Spleen (tissue), 11 donors: ENCODE data around the gene KSR1. TPM values are rescaled to one million over a fixed set of nuclear protein-coding genes. Genes with fewer than 3 reads are reported as not detected.

ENCODE experiments used
- DNase-seq: peaks from one replicate; pipeline ENCODE4 v3.0.0-alpha.2; 2020
- H3K27ac ChIP-seq, 8 donors: fragments of 200-600 bp; sonication (generic) in 7 of 8; 1 replicate in 4 of 8; 2 replicates in 4 of 8; pipeline versions ENCODE4 v1.5.0 to v1.8.0; 2016 to 2021; ENCODE audit warnings: inconsistent platforms in 4 of 8, mild to moderate bottlenecking in 4 of 8, moderate library complexity in 1 of 8
- H3K27me3 ChIP-seq, 7 donors: fragments of 200-600 bp; sonication (generic) in 6 of 7; replicated peaks in 1 of 7; 1 replicate in 4 of 7; 2 replicates in 3 of 7; pipeline versions ENCODE4 v1.5.0 to v1.8.0; 2016 to 2021; ENCODE audit warnings: inconsistent platforms in 3 of 7, mild to moderate bottlenecking in 1 of 7
- H3K36me3 ChIP-seq, 6 donors: fragments of 200-600 bp; sonication (generic) in 5 of 6; 1 replicate in 4 of 6; 2 replicates in 2 of 6; pipeline versions ENCODE4 v1.5.0 to v1.8.0; 2016 to 2021; ENCODE audit warnings: inconsistent platforms in 2 of 6
- H3K4me1 ChIP-seq, 6 donors: fragments of 200-600 bp; sonication (generic) in 5 of 6; 1 replicate in 3 of 6; 2 replicates in 3 of 6; pipeline versions ENCODE4 v1.5.0 to v1.8.0; 2016 to 2021; ENCODE audit warnings: inconsistent platforms in 3 of 6
- H3K4me3 ChIP-seq, 8 donors: fragments of 200-600 bp; sonication (generic) in 7 of 8; 1 replicate in 4 of 8; 2 replicates in 4 of 8; pipeline versions ENCODE4 v1.5.0 to v1.8.0; 2016 to 2021; ENCODE audit warnings: inconsistent platforms in 4 of 8, mild to moderate bottlenecking in 4 of 8, moderate library complexity in 2 of 8
- H3K9me3 ChIP-seq, 8 donors: fragments of 200-600 bp; sonication (generic) in 7 of 8; 1 replicate in 4 of 8; 2 replicates in 4 of 8; pipeline versions ENCODE4 v1.5.0 to v1.8.0; 2016 to 2021; ENCODE audit warnings: inconsistent platforms in 4 of 8
- POLR2A ChIP-seq, 3 donors: fragments of 450-650 bp; IDR thresholded peaks; one replicate each; pipeline ENCODE4 v1.5.1; 2017; ENCODE audit warnings: antibody characterized with exemption in 3 of 3, mild to moderate bottlenecking in 1 of 3
- POLR2AphosphoS5 ChIP-seq, 3 donors: sonication (generic); formaldehyde crosslinking; IDR thresholded peaks; one replicate each; pipeline ENCODE4 v1.5.1; 2017; ENCODE audit warnings: antibody characterized with exemption in 3 of 3
- WGBS, 5 donors: extraction: QIAGEN DNeasy Blood & Tissue Kit in 3 of 5; methylation state at CpG; one replicate each; pipeline versions ENCODE4 v1.1.5 to v1.1.7; 2013 to 2018; 5-methylcytosine and 5-hydroxymethylcytosine counted together
- intact Hi-C: fragments of 100-400 bp; cut with DNase I; formaldehyde crosslinking; loops from one replicate; pipeline ENCODE4 v1.15.0; 2023; ENCODE audit warnings: low total_unique reads
- polyA plus RNA-seq, 3 donors: library from polyadenylated mRNA; stranded (reverse); fragments of 200-250 nt; gene quantifications; one replicate each; pipeline ENCODE4 v1.2.1, GENCODE V29; 2013
- total RNA-seq, 7 donors: library from RNA; depleted of rRNA in 3 of 7; stranded (reverse); fragments of >200 nt in 3 of 7; fragmentation: NEBNext Ultra II Directional in 4 of 7; extraction: Animal tissue kit (Norgen Biotek cat#: 25700) in 4 of 7; gene quantifications; one replicate each; pipeline versions ENCODE4 v1.1.0 to v1.2.1, GENCODE V29; 2016 to 2021
- TF ChIP-seq, protein P1 (sequence below), 11 experiments: fragments of 200-600 bp in 7 of 11; fragments of 450-650 bp in 4 of 11; sonication (generic) in 4 of 11; IDR thresholded peaks in 8 of 11; conservative IDR thresholded peaks in 3 of 11; 1 replicate in 7 of 11; 2 replicates in 4 of 11; pipeline versions ENCODE4 v1.4.0 to v1.8.0; 2016 to 2021; ENCODE audit warnings: antibody characterized with exemption in 11 of 11, inconsistent platforms in 4 of 11, mild to moderate bottlenecking in 1 of 11
- donor health status: healthy with polysubstance abuse.
- donor health status: DM: no; HTN: no; CAD: no; lungs with moderate emphysema.
- donor health status: DM: no; HTN: no; CAD: no.
- donor health status: Bipolar disorder and iron deficiency.
- donor health status: healthy.
- donor health status: DM: no; HTN: no; CAD: no.
- donor health status: DM: yes; HTN: yes; CAD: no.

The KSR1 gene
- total and polyA plus RNA-seq, 10 donors, result 6.4 to 100 (median 46.0) TPM

DNA sequence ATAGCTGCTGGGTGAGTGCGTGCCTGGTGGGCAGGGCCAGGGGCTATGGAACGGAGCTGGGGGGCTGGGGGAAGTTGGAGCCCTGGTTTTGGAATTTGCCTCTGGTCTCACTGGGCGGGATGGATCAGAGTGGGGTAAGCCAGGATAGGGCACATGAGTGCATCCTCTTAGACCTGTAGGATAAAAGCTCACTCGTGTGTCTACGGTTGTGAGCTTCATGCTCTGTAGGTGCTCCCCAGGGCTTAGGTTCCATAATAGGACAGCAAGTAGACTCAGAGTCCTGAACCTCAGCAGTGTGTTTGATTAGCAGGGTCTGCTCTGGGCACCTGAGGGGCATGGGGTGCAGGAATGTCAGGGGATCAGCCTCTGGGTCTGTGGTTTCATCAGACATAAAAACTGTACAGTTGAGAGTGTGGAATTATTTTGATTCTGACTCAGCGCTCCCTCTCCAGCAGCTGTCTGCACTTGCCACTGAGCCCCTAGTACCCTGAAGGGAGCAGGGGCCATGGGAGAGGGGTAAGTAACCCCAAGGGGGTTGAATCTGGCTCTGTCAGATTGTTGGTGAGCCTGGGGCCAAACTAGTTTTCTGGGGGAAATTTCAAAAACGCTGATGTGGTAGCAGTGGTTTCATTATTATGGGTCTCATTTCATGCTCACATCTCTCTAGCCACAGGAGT is 90.5 kb downstream of the KSR1 start:
- no peaks in the 10 kb centered on the region for H3K9me3 ChIP-seq
- no peak overlapping the region for H3K27ac ChIP-seq
- peaks cover 0 to 13% (median 0%) of the 10 kb centered on the region in 6 donors for H3K36me3 ChIP-seq
- peak; percentile 34 for DNase-seq
- H3K4me3 ChIP-seq, result no peak overlapping the region
- TF ChIP-seq POLR2AphosphoS5 (IDR thresholded peaks at IDR 0.05) (no peak), POLR2A (IDR thresholded peaks at IDR 0.05) (no peak)
- TF ChIP-seq, protein P1, sequence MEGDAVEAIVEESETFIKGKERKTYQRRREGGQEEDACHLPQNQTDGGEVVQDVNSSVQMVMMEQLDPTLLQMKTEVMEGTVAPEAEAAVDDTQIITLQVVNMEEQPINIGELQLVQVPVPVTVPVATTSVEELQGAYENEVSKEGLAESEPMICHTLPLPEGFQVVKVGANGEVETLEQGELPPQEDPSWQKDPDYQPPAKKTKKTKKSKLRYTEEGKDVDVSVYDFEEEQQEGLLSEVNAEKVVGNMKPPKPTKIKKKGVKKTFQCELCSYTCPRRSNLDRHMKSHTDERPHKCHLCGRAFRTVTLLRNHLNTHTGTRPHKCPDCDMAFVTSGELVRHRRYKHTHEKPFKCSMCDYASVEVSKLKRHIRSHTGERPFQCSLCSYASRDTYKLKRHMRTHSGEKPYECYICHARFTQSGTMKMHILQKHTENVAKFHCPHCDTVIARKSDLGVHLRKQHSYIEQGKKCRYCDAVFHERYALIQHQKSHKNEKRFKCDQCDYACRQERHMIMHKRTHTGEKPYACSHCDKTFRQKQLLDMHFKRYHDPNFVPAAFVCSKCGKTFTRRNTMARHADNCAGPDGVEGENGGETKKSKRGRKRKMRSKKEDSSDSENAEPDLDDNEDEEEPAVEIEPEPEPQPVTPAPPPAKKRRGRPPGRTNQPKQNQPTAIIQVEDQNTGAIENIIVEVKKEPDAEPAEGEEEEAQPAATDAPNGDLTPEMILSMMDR (IDR thresholded peaks at IDR 0.05 in 8 of 11, conservative IDR thresholded peaks at IDR 0.05 in 3 of 11), result no peak
- 69 to 74% (median 72%) methylated on average over 7 of the region's 7 CpGs for WGBS, 5 donors
- H3K27me3 ChIP-seq, result no peaks in the 10 kb centered on the region
- intact Hi-C loops, result no loop called here
- H3K4me1 ChIP-seq, result peaks cover 7 to 72% (median 52%) of the 10 kb centered on the region in 6 donors

DNA sequence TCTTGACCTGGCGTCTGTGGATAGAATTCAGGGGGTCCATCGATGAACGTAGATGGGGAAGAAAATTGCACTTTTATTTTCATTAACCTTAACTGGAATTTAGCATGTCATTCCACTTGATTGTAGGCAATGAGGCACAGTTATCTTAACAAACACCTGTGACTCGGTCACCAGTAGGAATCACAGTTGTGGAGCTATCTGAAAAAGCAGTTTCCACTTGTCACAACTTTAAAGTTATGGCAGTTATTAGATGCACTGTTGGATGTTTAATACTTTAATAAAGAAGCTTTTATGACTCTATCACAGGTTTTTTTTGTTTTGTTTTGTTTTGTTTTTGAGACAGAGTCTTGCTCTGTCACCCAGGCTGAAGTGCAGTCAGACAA is 91.0 kb downstream of the KSR1 start:
- peaks cover 7 to 67% (median 48%) of the 10 kb centered on the region in 6 donors for H3K4me1 ChIP-seq

DNA sequence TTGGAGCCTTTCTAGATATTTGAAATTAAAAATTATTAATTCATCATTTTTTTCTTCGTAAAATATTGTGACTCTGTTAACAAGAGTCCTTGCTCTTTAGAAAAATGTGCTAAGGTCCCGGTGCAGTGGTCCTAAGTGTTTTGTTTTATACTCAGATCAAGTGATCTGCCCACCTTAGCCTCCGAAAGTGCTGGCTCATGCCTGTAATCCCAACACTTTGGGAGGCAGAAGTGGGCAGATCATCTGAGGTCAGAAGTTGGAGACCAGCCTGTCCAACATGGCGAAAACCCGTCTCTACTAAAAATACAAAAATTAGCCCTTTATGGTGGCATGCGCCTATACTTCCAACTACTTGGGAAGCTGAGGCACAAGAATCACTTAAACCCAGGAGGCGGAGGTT is 92.1 kb downstream of the KSR1 start:
- intact Hi-C loops, result no loop called here
- H3K4me1 ChIP-seq, result peaks cover 7 to 56% (median 40%) of the 10 kb centered on the region in 6 donors
- no peak for TF ChIP-seq POLR2A (IDR thresholded peaks at IDR 0.05)
- TF ChIP-seq, protein P1 (IDR thresholded peaks at IDR 0.05 in 8 of 11, conservative IDR thresholded peaks at IDR 0.05 in 3 of 11), result no peak
- TF ChIP-seq POLR2AphosphoS5 (IDR thresholded peaks at IDR 0.05), result no peak
- DNase-seq, result no peak
- no peaks in the 10 kb centered on the region for H3K27me3 ChIP-seq
- 96 to 98% (median 97%) methylated on average over 7 of the region's 7 CpGs for WGBS, 5 donors
- no peak overlapping the region for H3K27ac ChIP-seq
- H3K36me3 ChIP-seq, result peaks cover 0 to 27% (median 0%) of the 10 kb centered on the region in 6 donors
- no peaks in the 10 kb centered on the region for H3K9me3 ChIP-seq
- no peak overlapping the region for H3K4me3 ChIP-seq

More for the DNA sequence above, 91.0 kb downstream of the KSR1 start:
- no peak overlapping the region for H3K27ac ChIP-seq
- TF ChIP-seq POLR2AphosphoS5 (IDR thresholded peaks at IDR 0.05) (no peak), POLR2A (IDR thresholded peaks at IDR 0.05) (no peak)
- TF ChIP-seq, protein P1 (IDR thresholded peaks at IDR 0.05 in 8 of 11, conservative IDR thresholded peaks at IDR 0.05 in 3 of 11), result no peak
- intact Hi-C loops, result no loop called here
- H3K27me3 ChIP-seq, result no peaks in the 10 kb centered on the region
- no peak overlapping the region for H3K4me3 ChIP-seq
- DNase-seq, result no peak
- H3K9me3 ChIP-seq, result no peaks in the 10 kb centered on the region
- peaks cover 0 to 18% (median 0%) of the 10 kb centered on the region in 6 donors for H3K36me3 ChIP-seq
- 41 to 73% (median 60%) methylated on average over 4 of the region's 4 CpGs for WGBS, 5 donors

DNA sequence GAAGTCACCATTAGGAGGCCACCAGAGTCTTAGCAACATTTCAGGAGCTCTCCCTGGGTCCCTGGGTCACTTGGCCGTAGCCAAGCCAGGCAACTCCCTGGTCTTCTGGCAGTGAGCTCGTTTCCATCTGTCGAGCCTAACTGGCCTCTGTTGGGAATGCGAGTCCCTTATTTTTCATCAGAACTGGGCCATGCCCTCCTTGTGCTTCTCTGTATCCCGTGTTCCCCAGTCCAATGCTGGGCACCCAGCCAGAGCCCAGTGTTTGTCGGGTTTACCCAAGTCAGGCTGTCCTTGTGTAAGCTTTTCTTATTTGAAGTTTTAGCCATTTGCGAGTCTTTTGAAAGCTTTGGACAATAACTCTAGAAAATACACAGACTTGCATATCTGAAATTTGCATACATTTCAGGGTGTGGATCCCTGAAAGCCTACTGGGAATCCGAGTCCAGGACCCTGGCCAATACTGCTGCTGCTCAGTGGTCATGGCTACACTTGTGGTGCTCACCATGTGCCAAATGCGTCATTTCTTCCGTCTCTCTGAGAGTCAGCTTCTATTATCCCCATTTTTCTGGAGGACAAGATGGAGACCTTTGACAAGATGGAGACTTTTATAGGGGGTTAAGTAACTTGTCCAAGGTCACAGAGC is 93.1 kb downstream of the KSR1 start:
- WGBS, 5 donors, result 81 to 91% (median 88%) methylated on average over 10 of the region's 10 CpGs
- TF ChIP-seq, protein P1 (IDR thresholded peaks at IDR 0.05 in 8 of 11, conservative IDR thresholded peaks at IDR 0.05 in 3 of 11), result no peak
- TF ChIP-seq POLR2A (IDR thresholded peaks at IDR 0.05) (no peak), POLR2AphosphoS5 (IDR thresholded peaks at IDR 0.05) (peak in 1 of 3 donors; percentile 21)
- Histone ChIP-seq H3K4me3 (no peak overlapping the region), H3K27ac (no peak overlapping the region), H3K9me3 (no peaks in the 10 kb centered on the region), H3K27me3 (no peaks in the 10 kb centered on the region), H3K36me3 (peaks cover 0 to 28% (median 0%) of the 10 kb centered on the region in 6 donors), H3K4me1 (peaks cover 7 to 56% (median 38%) of the 10 kb centered on the region in 6 donors)
- intact Hi-C loops, result no loop called here
- peak; percentile 52 for DNase-seq
